Prostate gland (tissue), 2 donors: ENCODE measurements around the gene TBL3.

Source experiments
- CTCF ChIP-seq, 4 experiments: fragments of 200-600 bp in 2 of 4; fragments of 450-650 bp in 2 of 4; sonication (generic) in 2 of 4; IDR thresholded peaks; 1 replicate in 3 of 4; 2 replicates in 1 of 4; pipeline ENCODE4 v1.5.1; 2016 to 2019; ENCODE audit warnings: antibody characterized with exemption in 4 of 4, mild to moderate bottlenecking in 2 of 4, moderate library complexity in 2 of 4
- POLR2A ChIP-seq: fragments of 450-650 bp; IDR thresholded peaks from one replicate; pipeline ENCODE4 v1.6.1; 2016; ENCODE audit warnings: antibody characterized with exemption, mild to moderate bottlenecking
- POLR2AphosphoS5 ChIP-seq: sonication (generic); formaldehyde crosslinking; IDR thresholded peaks from one replicate; pipeline ENCODE4 v1.6.1; 2017; ENCODE audit warnings: antibody characterized with exemption

- TF ChIP-seq CTCF (IDR thresholded peaks at IDR 0.05) (no peak), POLR2A (no peak), POLR2AphosphoS5 (no peak)
These were observed 3.8 kb downstream of the TBL3 start for GRCh38 chr16:1975432-1976215.
